GDM1 (cell line): ENCODE measurements around the gene SAAL1.
A peak's percentile ranks its signal among the peaks of the same experiment; 100 is the strongest.

Experiments used
- DNase-seq: peaks from one replicate; lab custom pipeline; 2025; lab: John Stamatoyannopoulos, UW

Gene SAAL1

GRCh38 chr11:18081551-18081950 lies 24.3 kb downstream of the SAAL1 start:
- no peak for DNase-seq

- DNase-seq = no peak
These were observed 25.4 kb downstream of the SAAL1 start for GRCh38 chr11:18080451-18080850.

GRCh38 chr11:18078909-18079308 lies 27.0 kb downstream of the SAAL1 start:
- no peak for DNase-seq

GRCh38 chr11:18075444-18075843 lies 30.4 kb downstream of the SAAL1 start:
- no peak for DNase-seq

- no peak for DNase-seq
These were observed 34.7 kb downstream of the SAAL1 start for GRCh38 chr11:18071098-18071705.

- no peak for DNase-seq
These were observed 38.5 kb downstream of the SAAL1 start for GRCh38 chr11:18067372-18067771.

- DNase-seq = no peak
These were observed 39.3 kb downstream of the SAAL1 start for GRCh38 chr11:18066626-18067025.

- no peak for DNase-seq
These were observed 40.3 kb downstream of the SAAL1 start for GRCh38 chr11:18065572-18065971.

GRCh38 chr11:18064450-18065054 lies 41.3 kb downstream of the SAAL1 start:
- DNase-seq = no peak

- DNase-seq = no peak
These were observed 41.9 kb downstream of the SAAL1 start for GRCh38 chr11:18063862-18064434.

GRCh38 chr11:18063125-18063524 lies 42.8 kb downstream of the SAAL1 start:
- no peak for DNase-seq

- DNase-seq = no peak
These were observed 44.5 kb downstream of the SAAL1 start for GRCh38 chr11:18061351-18061750.

GRCh38 chr11:18056561-18057181 lies 49.2 kb downstream of the SAAL1 start:
- DNase-seq = no peak

- no peak for DNase-seq
These were observed 51.3 kb downstream of the SAAL1 start for GRCh38 chr11:18054511-18055103.

GRCh38 chr11:18050848-18051247 lies 55.0 kb downstream of the SAAL1 start:
- DNase-seq = peak; percentile 0

GRCh38 chr11:18046116-18046777 lies 59.6 kb downstream of the SAAL1 start, which contains the start of gene TPH1:
Gene TPH1 (minus strand): TSS chr11:18046269. CDS start chr11:18040762, 5,507 bp downstream.
- no peak for DNase-seq

- DNase-seq = no peak
These were observed 69.4 kb downstream of the SAAL1 start for GRCh38 chr11:18036456-18036855.
